Ovary (tissue), 3 donors: Measurements from ENCODE around the gene ADRA2C.

ENCODE experiments used
- EP300 ChIP-seq: sonication (generic); formaldehyde crosslinking; IDR thresholded peaks from one replicate; pipeline ENCODE4 v1.6.1; 2017; ENCODE audit warnings: antibody characterized with exemption
- TF ChIP-seq, protein P1 (sequence below), 3 donors: fragments of 450-650 bp in 2 of 3; fragments of 200-600 bp in 1 of 3; IDR thresholded peaks; one replicate each; pipeline versions ENCODE4 v1.5.1 to v1.8.0; 2016 to 2022; ENCODE audit warnings: antibody characterized with exemption in 3 of 3, mild to moderate bottlenecking in 1 of 3
- donor health status: DM: no; HTN: no; CAD: no.

DNA sequence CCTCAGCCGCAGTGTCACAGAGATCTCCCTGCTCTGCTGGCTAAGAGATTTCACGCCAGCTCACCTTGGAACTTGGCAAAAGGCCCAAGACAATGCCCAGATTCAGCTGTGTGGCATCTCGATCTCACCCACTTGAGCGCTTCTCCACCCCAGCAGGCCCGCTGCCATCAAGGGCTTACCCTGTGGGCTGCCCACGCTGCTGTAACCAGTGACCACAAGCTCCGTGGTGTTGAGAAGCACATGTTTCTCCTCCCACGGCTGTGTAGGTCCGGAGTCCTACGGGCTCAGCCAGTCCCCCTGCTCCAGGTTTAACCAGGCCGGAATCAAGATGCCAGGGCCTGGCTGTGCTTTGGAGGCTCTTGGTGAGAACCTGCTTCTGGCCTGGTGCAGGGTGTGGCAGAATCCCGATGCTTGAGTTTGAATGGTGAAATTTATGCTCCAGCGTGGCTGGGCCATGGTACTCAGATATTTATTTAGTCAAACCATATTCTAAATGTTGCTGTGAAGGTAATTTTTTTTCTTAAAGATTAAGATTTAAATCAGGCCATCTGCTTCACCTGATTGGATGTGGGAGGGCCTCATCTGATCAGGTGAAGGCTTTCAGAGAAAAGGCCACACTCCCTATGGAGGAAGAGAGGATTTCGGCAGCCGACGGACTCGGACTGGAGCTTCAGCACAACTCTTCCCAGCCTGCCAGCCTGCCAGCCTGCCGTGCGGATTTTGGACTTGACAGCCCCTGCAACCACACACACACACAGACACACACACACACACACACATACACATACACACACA lies 24.8 kb upstream of the ADRA2C start:
- TF ChIP-seq, protein P1, sequence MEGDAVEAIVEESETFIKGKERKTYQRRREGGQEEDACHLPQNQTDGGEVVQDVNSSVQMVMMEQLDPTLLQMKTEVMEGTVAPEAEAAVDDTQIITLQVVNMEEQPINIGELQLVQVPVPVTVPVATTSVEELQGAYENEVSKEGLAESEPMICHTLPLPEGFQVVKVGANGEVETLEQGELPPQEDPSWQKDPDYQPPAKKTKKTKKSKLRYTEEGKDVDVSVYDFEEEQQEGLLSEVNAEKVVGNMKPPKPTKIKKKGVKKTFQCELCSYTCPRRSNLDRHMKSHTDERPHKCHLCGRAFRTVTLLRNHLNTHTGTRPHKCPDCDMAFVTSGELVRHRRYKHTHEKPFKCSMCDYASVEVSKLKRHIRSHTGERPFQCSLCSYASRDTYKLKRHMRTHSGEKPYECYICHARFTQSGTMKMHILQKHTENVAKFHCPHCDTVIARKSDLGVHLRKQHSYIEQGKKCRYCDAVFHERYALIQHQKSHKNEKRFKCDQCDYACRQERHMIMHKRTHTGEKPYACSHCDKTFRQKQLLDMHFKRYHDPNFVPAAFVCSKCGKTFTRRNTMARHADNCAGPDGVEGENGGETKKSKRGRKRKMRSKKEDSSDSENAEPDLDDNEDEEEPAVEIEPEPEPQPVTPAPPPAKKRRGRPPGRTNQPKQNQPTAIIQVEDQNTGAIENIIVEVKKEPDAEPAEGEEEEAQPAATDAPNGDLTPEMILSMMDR (IDR thresholded peaks at IDR 0.05), result no peak
- TF ChIP-seq EP300, result no peak
